Kidney capillary endothelial cell (primary cell): Measurements from ENCODE around the gene MEGF11.

Experiments
- DNase-seq: peaks from one replicate; pipeline ENCODE4 v3.0.0-alpha.2; 2018; ENCODE audit warnings: low spot score

MEGF11 gene

GRCh38 chr15:66142285-66142684, 111.3 kb downstream of the MEGF11 start:
- DNase-seq, result no peak

- DNase-seq, result no peak
Measured at GRCh38 chr15:66139591-66140207, 113.9 kb downstream of the MEGF11 start.

DNA sequence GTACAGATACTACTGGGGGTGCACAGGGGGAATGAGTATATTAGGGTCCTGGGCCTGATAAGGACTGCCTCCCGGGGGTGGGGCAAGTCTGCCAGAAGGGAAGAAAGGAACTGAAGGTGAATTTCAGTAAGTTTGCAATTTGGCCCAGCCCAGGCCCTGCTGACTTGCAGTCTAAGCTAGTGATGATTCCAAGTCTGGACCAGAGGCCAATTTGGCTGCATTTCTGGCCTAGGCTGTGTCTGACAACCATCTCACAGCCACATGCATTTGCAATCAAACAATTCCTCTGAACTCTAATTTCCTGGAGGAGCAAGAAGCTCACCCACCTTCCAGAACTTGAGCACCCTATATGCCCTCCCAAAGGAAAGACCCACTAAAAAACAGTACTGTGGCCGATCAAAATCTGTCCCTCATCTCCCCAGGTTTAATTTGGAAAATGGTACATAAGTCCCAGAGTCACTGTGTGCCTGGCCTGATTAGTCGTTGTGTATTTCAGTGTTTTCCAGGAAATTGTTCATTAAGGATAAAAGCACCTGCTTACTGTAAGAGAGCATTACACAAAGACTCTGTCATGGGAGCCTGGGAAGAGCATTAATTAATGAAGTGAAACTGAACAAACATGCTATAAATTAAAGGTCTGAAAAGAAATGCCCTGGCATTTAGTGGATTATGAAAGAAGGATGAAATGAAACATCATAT, 114.5 kb downstream of the MEGF11 start:
- DNase-seq, result no peak

- DNase-seq, result no peak
Measured at GRCh38 chr15:66138096-66138783, 115.3 kb downstream of the MEGF11 start.

- DNase-seq, result no peak
Measured at GRCh38 chr15:66136948-66137347, 116.6 kb downstream of the MEGF11 start.

GRCh38 chr15:66135664-66136063, 117.9 kb downstream of the MEGF11 start:
- no peak for DNase-seq

DNA sequence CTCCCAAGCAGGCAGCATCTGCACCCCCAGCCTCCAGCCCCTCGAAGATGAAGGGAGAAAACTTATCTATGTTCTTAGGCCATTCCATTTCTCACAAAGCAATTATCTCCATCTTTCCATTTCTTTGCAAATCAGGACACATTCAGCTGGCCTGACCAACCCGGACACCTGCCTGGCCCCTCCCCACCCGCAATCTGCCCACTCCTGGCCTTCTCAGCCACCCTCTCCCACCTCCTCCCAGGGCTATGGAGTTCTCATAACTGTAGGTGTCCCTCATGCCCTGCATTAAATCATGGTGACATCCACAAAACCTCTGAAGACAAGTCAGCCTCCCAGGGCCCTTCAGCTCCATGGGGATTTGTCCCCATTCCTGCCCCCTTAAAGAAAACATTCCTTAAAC, 119.3 kb downstream of the MEGF11 start:
- no peak for DNase-seq

- DNase-seq, result no peak
Measured at GRCh38 chr15:66133247-66133885, 120.2 kb downstream of the MEGF11 start.

DNA sequence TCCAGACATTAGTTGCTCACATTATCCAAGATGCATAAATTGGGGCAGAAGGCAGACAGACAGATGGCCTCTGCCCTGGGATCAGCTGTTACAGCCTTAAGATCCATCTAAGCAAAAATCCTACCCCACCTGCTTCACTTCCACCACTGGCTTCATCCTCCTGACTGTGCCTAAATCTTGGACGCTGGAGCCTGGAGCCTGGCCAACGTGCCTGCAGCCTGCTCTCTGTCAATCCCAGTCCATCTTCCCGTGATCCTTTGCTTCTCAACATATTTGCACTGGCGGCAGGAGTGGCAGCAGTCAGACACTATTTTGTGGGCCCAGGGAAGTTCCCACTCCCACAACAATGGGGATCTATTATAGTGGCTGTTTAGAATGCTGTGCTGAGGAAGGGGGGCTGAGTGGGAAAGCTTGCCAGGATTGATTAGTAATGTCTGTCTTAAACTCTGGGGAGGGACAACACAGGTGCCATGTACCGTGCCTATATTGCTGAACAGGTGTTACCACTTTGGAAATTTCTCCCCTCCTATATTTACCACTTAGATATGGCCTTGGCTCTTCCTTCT, 121.2 kb downstream of the MEGF11 start:
- DNase-seq, result no peak

DNA sequence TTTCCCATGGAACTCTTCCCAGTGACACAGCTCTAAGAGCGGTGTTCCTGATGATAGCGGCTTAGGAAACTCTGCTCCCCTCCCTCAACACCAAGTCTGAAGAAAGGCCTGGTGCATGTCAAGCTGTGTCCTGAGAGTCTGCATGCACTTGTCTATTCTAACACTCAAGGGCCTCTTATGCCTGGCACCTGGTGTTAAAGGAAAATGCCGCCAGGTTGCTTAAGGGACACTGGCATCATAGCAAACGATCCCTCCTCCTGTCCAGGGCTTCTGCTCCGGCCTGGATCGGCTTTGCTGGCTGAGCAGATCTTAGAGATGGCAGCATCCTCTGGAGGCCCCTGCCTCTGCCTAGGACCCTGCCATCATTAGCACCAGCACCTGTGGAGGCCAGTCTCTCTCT, 121.7 kb downstream of the MEGF11 start:
- DNase-seq, result no peak

DNA sequence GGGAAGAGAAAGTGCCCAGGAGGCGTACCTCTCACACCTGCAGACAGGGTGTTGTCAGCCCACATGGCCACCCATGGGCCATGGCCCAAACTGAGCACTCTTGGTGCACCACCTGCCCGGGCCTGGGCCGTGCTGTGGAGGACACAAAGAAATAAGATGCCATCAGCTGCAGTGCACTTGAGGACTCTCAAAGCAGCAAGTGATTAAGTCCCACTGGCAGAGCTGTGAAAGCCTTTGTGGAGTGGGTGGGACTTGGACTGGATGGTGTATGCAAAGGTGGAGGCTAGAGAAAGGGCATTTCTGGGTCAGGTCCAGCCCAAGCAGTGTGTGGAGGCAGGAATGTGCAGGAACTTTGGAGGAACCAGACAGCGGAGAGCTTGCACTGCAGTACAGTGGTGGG, 122.3 kb downstream of the MEGF11 start:
- DNase-seq, result no peak

DNA sequence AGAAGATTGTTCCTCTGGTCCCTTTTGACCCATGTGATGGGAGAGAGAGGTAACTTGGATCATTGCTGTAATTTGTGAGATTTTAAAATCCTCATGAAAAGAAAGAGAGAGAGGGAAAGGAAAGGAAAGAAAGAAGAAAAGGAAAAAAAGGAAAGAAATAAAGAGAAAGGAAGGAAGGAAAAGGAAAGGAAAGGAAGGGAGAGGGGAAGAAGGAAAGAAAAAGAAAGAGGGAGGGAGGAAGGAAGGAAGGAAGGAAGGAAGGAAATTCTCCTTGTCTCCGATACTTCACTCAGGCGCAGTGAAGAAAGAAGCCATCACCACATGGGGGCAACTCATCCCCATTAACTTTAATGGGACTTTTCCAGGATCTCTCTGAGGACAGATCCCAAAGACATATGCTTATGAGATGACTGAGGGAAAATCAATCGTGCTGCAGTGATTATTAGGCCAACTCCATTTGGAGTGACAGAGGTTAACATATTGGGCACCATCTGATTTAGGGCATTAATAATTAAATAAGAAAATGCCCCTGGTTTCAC, 123.0 kb downstream of the MEGF11 start:
- DNase-seq, result no peak

DNA sequence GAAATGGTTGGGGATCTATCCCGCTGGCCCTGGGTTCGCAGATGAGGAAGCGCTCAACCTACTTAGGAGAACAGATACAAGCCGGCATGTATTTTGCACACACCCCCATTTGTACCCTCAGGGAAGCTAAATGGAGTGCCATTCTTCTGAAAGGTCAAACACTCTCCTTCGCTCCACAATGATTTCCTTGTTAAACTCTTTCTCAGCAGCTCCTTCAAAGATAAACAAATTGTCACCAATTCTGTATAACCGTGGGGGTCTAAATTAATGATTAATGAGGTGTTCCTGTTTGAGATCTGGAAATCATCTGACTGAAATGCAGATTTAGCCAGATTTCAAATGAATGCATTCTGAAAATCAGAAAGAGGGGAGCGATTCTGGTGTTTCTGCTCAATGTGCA, 124.0 kb downstream of the MEGF11 start:
- no peak for DNase-seq

- no peak for DNase-seq
Measured at GRCh38 chr15:66128116-66128680, 125.4 kb downstream of the MEGF11 start.

- no peak for DNase-seq
Measured at GRCh38 chr15:66126456-66126855, 127.1 kb downstream of the MEGF11 start.

- DNase-seq, result no peak
Measured at GRCh38 chr15:66126031-66126441, 127.5 kb downstream of the MEGF11 start.

- DNase-seq, result no peak
Measured at GRCh38 chr15:66124651-66125050, 128.9 kb downstream of the MEGF11 start.

DNA sequence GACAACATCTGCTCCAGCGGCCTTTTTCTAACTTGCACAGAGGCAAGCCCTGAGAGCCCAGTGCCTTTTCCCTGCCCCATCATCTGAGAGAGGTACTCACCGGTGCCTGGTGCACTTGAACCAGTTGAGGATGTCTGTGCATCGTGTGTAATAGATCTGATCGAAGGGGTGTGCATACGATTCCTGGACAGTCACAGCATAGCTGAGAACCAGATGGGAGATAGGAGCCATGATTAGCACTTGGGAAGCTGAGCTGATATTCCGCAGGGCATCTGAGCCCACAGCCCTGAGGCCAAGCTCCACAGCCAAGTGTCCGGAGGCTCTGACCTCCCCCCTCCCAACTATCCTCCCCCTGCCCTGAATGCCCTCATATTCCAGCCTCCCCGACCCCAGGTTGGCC, 129.8 kb downstream of the MEGF11 start:
- no peak for DNase-seq

DNA sequence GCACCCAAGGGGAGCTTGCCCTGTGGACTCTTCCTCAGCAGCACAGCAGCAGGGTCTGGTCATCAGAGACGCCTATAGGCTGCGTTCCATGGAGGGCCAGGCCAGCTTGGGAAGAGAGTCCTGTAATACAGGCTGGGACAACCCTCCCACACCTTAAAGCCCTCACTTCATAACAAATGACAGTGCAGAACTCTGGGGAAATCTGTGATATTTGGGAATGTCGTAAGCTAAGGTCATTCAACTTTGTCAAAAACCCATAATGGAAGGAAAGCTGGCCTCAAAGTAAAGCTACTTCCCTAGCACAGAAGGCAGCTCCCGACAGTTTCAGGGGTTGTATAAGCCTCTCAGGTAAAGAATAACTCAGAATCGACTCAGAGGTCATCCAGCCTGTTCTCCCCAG, 133.1 kb downstream of the MEGF11 start:
- no peak for DNase-seq

DNA sequence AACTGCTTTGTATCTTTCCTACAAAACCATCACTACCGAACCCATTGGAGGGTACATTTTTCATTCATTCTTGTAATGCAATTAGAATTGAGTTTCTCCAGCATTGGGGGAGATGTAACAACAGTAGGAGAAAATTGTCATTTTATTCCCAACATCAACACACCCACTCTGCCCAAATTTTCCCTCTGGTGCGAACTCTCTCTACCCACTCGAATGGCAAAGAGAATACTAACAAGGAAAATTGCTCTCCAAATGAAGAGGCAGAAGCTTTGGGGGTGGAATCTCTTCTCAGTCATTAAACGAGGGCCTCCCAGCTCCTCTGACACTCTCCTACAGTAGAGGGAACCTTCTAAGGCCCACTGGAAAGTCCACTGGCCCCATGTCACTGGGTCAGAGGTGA, 135.7 kb downstream of the MEGF11 start:
- DNase-seq, result no peak

- no peak for DNase-seq
Measured at GRCh38 chr15:66115568-66116206, 137.9 kb downstream of the MEGF11 start.
